Adrenal gland (tissue), 12 donors: Measurements from ENCODE around the gene OR1M1. TPM values are rescaled to one million over a fixed set of nuclear protein-coding genes. Genes with fewer than 3 reads are reported as not detected.

Experiments used
- DNase-seq, 7 donors: peaks; one replicate each; pipeline ENCODE4 v3.0.0-alpha.2; 2019 to 2020
- H3K27ac ChIP-seq, 5 donors: fragments of 200-600 bp; sonication (generic) in 4 of 5; 1 replicate in 3 of 5; 2 replicates in 2 of 5; pipeline versions ENCODE4 v1.5.1 to v1.8.0; 2016 to 2020; ENCODE audit warnings: mild to moderate bottlenecking in 1 of 5
- H3K27me3 ChIP-seq: fragments of 200-600 bp; 2 replicates; pipeline ENCODE4 v1.8.0; 2021
- H3K36me3 ChIP-seq, 2 donors: fragments of 200-600 bp; replicated peaks in 1 of 2; 1 replicate in 1 of 2; 2 replicates in 1 of 2; pipeline versions ENCODE4 v1.5.1 to v1.8.0; 2018 to 2022
- H3K4me1 ChIP-seq, 2 donors: fragments of 200-600 bp; replicated peaks in 1 of 2; 1 replicate in 1 of 2; 2 replicates in 1 of 2; pipeline versions ENCODE4 v1.5.1 to v1.8.0; 2018 to 2021
- H3K4me3 ChIP-seq, 4 donors: fragments of 200-600 bp; sonication (generic) in 3 of 4; one replicate each; pipeline ENCODE4 v1.5.1; 2016 to 2018
- H3K9me3 ChIP-seq, 3 donors: fragments of 200-600 bp; sonication (generic) in 1 of 3; replicated peaks in 1 of 3; 1 replicate in 2 of 3; 2 replicates in 1 of 3; pipeline versions ENCODE4 v1.5.1 to v1.8.0; 2016 to 2021
- POLR2A ChIP-seq, 2 donors: fragments of 450-650 bp; IDR thresholded peaks; one replicate each; pipeline ENCODE4 v1.6.1; 2017; ENCODE audit warnings: antibody characterized with exemption in 2 of 2, mild to moderate bottlenecking in 2 of 2, moderate library complexity in 1 of 2
- WGBS, 4 donors: extraction: QIAGEN DNeasy Blood & Tissue Kit in 2 of 4; methylation state at CpG; one replicate each; pipeline versions ENCODE4 v1.1.5 to v1.1.7; 2013 to 2017; 5-methylcytosine and 5-hydroxymethylcytosine counted together
- intact Hi-C, 2 donors: fragments of 100-400 bp; cut with DNase I; formaldehyde crosslinking; loops; one replicate each; pipeline versions ENCODE4 v1.14.1 to v1.15.0; 2022 to 2023
- polyA plus RNA-seq, 3 donors: library from polyadenylated mRNA; stranded (reverse); fragments of 200-250 nt in 2 of 3; fragments of 350-450 nt in 1 of 3; fragmentation: Illumina TruSeq in 1 of 3; extraction: RNeasy Lipid Tissue Mini Kit (QIAGEN cat#74804) in 1 of 3; gene quantifications; one replicate each; pipeline ENCODE4 v1.2.3, GENCODE V29; 2013 to 2014
- total RNA-seq, 9 donors: library from RNA; depleted of rRNA in 4 of 9; stranded (reverse); fragments of >200 nt in 4 of 9; fragments of 120-200 nt in 1 of 9; fragmentation: NEBNext Ultra II Directional in 1 of 9; extraction: Animal tissue kit (Norgen Biotek cat#: 25700) in 1 of 9; gene quantifications; one replicate each; pipeline versions ENCODE4 v1.1.0 to v1.2.4, GENCODE V29; 2013 to 2023
- TF ChIP-seq, protein P1 (sequence below), 6 experiments: fragments of 450-650 bp in 4 of 6; fragments of 200-600 bp in 2 of 6; sonication (generic) in 1 of 6; IDR thresholded peaks; 1 replicate in 5 of 6; 2 replicates in 1 of 6; pipeline versions ENCODE4 v1.5.1 to v1.8.0; 2016 to 2021; ENCODE audit warnings: antibody characterized with exemption in 6 of 6, mild to moderate bottlenecking in 2 of 6, moderate library complexity in 1 of 6
- donor health status: healthy with polysubstance abuse.
- donor health status: Bipolar disorder and iron deficiency.
- donor health status: DM: yes; HTN: yes; CAD: no.
- donor health status: DM: no; HTN: no; CAD: no.
- donor health status: DM: no; HTN: no; CAD: no.
- donor health status: DM: yes; HTN: yes; CAD: no.

Gene OR1M1
- total and polyA plus RNA-seq, 12 donors, result not detected

DNA sequence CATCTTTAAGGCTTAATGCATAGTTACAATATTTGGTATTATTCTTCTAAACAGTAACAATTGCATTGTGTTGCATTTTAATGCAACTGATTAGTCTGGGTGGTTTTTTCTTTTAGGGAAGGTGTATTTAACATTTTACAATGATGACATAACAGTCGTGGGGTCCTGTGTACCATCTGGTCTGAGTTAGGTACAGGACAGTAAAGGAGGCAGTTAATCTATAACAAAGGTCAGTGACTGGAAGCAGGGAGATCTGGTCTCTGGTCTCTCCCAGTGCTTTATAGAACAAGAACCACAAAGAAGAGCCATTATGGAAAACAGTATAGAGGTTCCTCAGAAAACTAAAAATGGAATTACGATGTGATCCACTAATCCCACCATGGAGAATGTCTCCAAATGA is 23.1 kb downstream of the OR1M1 start:
- intact Hi-C loops, result no loop called here
- H3K4me1 ChIP-seq, result no peaks in the 10 kb centered on the region
- H3K4me3 ChIP-seq, result no peak overlapping the region
- H3K27ac ChIP-seq, result no peak overlapping the region
- no peak for DNase-seq
- H3K36me3 ChIP-seq, result no peaks in the 10 kb centered on the region
- peaks cover 11% of the 10 kb centered on the region for H3K27me3 ChIP-seq
- no peaks in the 10 kb centered on the region for H3K9me3 ChIP-seq
- no peak for TF ChIP-seq POLR2A (IDR thresholded peaks at IDR 0.05)
- TF ChIP-seq, protein P1, sequence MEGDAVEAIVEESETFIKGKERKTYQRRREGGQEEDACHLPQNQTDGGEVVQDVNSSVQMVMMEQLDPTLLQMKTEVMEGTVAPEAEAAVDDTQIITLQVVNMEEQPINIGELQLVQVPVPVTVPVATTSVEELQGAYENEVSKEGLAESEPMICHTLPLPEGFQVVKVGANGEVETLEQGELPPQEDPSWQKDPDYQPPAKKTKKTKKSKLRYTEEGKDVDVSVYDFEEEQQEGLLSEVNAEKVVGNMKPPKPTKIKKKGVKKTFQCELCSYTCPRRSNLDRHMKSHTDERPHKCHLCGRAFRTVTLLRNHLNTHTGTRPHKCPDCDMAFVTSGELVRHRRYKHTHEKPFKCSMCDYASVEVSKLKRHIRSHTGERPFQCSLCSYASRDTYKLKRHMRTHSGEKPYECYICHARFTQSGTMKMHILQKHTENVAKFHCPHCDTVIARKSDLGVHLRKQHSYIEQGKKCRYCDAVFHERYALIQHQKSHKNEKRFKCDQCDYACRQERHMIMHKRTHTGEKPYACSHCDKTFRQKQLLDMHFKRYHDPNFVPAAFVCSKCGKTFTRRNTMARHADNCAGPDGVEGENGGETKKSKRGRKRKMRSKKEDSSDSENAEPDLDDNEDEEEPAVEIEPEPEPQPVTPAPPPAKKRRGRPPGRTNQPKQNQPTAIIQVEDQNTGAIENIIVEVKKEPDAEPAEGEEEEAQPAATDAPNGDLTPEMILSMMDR (IDR thresholded peaks at IDR 0.05), result no peak
- WGBS, 4 donors, result 38 to 59% (median 44%) methylated on average over 2 of the region's 2 CpGs

DNA sequence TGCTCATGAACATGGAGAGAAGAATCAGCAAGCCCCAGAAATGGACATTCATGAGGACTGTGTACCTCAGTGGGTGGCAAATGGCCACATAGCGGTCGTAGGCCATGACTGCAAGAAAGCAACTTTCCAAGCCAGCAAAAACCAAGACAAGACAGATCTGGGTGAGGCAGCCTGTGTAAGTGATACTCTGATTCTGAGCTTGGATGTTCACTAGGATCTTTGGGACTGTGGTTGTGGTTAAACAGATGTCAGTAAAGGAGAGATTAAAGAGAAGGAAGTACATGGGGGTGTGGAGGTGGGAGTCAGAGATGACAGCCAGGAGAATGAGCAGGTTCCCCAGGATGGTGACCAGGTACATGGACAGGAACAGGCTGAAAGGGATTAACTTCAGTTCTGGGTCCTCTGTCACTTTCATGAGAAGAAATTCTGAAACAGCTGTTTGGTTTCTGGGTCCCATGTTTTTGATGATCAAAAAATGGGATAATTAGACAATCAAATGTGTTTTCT is 28.5 kb downstream of the OR1M1 start, which contains the start of gene OR7G1:
TSS of gene OR7G1 (minus strand) at position 457 of the 507 bp plus-strand sequence. CDS start at position 457, 0 bp downstream.
- H3K4me1 ChIP-seq, result no peaks in the 10 kb centered on the region
- WGBS, 4 donors, result 82 to 93% (median 88%) methylated on average over 2 of the region's 2 CpGs; no CpG with 5 or more reads in 1 of the 4 donors
- TF ChIP-seq POLR2A (IDR thresholded peaks at IDR 0.05), result no peak
- DNase-seq, result no peak
- no peak within 1 kb of the TSS for H3K27ac ChIP-seq
- no peak within 1 kb of the TSS for H3K4me3 ChIP-seq
- intact Hi-C loops, result no loop called here
- H3K9me3 ChIP-seq, result no peaks in the 10 kb centered on the region
- H3K27me3 ChIP-seq, result no peaks in the 10 kb centered on the region
- no peaks in the 10 kb centered on the region for H3K36me3 ChIP-seq

DNA sequence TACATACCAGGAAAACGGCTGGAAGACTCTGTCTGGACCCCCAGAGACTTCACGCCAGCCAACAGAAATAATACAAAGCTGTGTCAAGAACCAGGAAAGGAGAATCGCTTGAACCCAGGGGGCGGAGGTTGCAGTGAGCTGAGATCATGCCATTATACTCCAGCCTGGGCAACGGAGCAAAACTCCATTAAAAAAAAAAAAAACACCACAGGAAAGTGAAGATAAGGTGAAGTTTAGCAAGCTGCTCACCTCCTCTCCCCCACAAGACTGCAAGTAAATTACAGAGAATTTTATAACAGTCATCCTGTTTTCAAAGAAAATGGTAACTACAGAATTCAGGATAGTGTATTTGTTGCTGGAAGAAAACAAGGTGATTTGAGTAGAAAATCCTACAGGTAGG is 29.7 kb downstream of the OR1M1 start:
- H3K27ac ChIP-seq, result no peak overlapping the region
- H3K4me3 ChIP-seq, result no peak overlapping the region
- no peaks in the 10 kb centered on the region for H3K4me1 ChIP-seq
- intact Hi-C loops, result no loop called here
- TF ChIP-seq POLR2A (IDR thresholded peaks at IDR 0.05), result no peak
- TF ChIP-seq, protein P1 (IDR thresholded peaks at IDR 0.05), result no peak
- no peaks in the 10 kb centered on the region for H3K9me3 ChIP-seq
- WGBS, 4 donors, result 47 to 64% (median 54%) methylated on average over 5 of the region's 5 CpGs
- H3K36me3 ChIP-seq, result no peaks in the 10 kb centered on the region
- no peak for DNase-seq
- no peaks in the 10 kb centered on the region for H3K27me3 ChIP-seq

DNA sequence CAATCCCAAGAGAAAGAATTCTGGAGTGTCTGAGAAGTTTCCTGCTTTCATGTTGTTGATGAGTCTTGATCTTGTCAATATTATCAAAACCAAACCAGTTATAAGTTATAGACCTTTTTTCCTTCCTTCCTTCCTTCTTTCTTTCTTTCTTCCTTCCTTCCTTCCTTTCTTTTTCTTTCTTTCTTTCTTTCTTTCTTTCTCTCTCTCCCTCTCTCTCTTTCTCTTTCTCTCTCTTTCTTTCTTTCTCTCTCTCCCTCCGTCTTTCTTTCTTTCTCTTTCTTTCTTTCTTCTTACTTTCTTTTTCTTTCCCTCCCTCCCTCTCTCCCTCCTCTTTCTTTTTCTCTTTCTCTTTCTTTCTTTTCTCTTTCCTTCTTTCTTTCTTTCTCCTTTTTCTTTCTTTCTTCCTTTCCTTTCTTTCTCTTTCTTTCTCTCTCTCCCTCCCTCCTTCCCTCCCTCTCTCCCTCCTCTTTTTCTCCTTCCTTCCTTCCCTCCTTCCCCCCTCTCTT is 40.1 kb downstream of the OR1M1 start, which contains the start of gene OR7G3:
TSS of gene OR7G3 (minus strand) at position 51 of the 506 bp plus-strand sequence. CDS start at position 51, 0 bp downstream.
- H3K4me1 ChIP-seq, result no peaks in the 10 kb centered on the region
- no peak within 1 kb of the TSS for H3K27ac ChIP-seq
- 50 to 77% (median 70%) methylated on average over 1 of the region's 1 CpG for WGBS, 4 donors
- no peaks in the 10 kb centered on the region for H3K36me3 ChIP-seq
- no peaks in the 10 kb centered on the region for H3K9me3 ChIP-seq
- peaks cover 10% of the 10 kb centered on the region for H3K27me3 ChIP-seq
- H3K4me3 ChIP-seq, result no peak within 1 kb of the TSS
- no peak for DNase-seq
- intact Hi-C loops, result no loop called here
- TF ChIP-seq, protein P1 (IDR thresholded peaks at IDR 0.05), result no peak
- TF ChIP-seq POLR2A (IDR thresholded peaks at IDR 0.05), result no peak

DNA sequence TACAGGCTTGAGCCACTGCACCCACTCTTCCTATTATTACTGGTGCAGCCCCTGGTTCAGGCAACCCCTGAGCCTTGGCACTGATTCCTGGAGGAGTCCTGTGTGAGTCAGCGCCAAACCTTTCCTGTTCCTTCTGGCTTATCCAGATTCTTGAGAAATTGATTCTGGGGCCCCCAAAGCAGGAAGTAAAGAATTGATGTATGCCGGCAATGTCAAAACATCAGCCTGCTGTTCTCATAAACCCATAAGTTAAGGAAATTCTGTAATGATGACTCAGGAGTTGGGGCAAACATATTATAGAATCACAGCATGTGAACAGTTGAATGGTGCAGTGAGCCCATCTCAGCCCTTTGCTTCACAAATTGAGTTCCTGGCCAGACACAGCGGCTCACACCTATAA is 41.3 kb downstream of the OR1M1 start:
- DNase-seq, result no peak
- no peaks in the 10 kb centered on the region for H3K4me1 ChIP-seq
- TF ChIP-seq, protein P1 (IDR thresholded peaks at IDR 0.05), result no peak
- TF ChIP-seq POLR2A (IDR thresholded peaks at IDR 0.05), result no peak
- 61 to 77% (median 65%) methylated on average over 3 of the region's 3 CpGs for WGBS, 4 donors
- no peak overlapping the region for H3K4me3 ChIP-seq
- no peak overlapping the region for H3K27ac ChIP-seq
- peaks cover 10% of the 10 kb centered on the region for H3K27me3 ChIP-seq
- H3K9me3 ChIP-seq, result no peaks in the 10 kb centered on the region
- intact Hi-C loops, result no loop called here
- H3K36me3 ChIP-seq, result no peaks in the 10 kb centered on the region
